ENCODE measurements around the gene NPBWR2. TPM values are rescaled to one million over a fixed set of nuclear protein-coding genes. Genes with fewer than 3 reads are reported as not detected.

NPBWR2 gene
- total and polyA plus RNA-seq, 9 donors: not detected

- intact Hi-C loops (cut with DNase I): no loop called here
- Histone ChIP-seq H3K9me3 (no peaks in the 10 kb centered on the region), H3K27me3 (no peaks in the 10 kb centered on the region), H3K4me1 (ENCODE audit: insufficient read depth) (no peaks in the 10 kb centered on the region), H3K27ac (no peak overlapping the region), H3K4me3 (no peak overlapping the region), H3K36me3 (no peaks in the 10 kb centered on the region)
- no peak for TF ChIP-seq EP300 (IDR thresholded peaks at IDR 0.05)
- TF ChIP-seq POLR2A (IDR thresholded peaks at IDR 0.05): no peak
- TF ChIP-seq CTCF (IDR thresholded peaks at IDR 0.05): no peak
- DNase-seq: no peak
- WGBS, 3 donors: 38 to 58% (median 50%) methylated on average over 8 of the region's 8 CpGs
Measured at GRCh38 chr20:64133951-64134407, 26.6 kb upstream of the NPBWR2 start.

- no peak for DNase-seq
- Histone ChIP-seq H3K4me3 (no peak overlapping the region), H3K9me3 (no peaks in the 10 kb centered on the region), H3K27ac (no peak overlapping the region), H3K4me1 (ENCODE audit: insufficient read depth) (no peaks in the 10 kb centered on the region), H3K36me3 (no peaks in the 10 kb centered on the region), H3K27me3 (no peaks in the 10 kb centered on the region)
- 71 to 83% (median 79%) methylated on average over 4 of the region's 4 CpGs for WGBS, 3 donors
- no peak for TF ChIP-seq POLR2A (IDR thresholded peaks at IDR 0.05)
- no peak for TF ChIP-seq CTCF (IDR thresholded peaks at IDR 0.05)
- no peak for TF ChIP-seq EP300 (IDR thresholded peaks at IDR 0.05)
- intact Hi-C loops (cut with DNase I): no loop called here
Measured at GRCh38 chr20:64131406-64131805, 24.0 kb upstream of the NPBWR2 start.

- DNase-seq: no peak
- Histone ChIP-seq H3K36me3 (no peaks in the 10 kb centered on the region), H3K4me3 (no peak overlapping the region), H3K4me1 (ENCODE audit: insufficient read depth) (no peaks in the 10 kb centered on the region), H3K27ac (no peak overlapping the region), H3K27me3 (no peaks in the 10 kb centered on the region), H3K9me3 (no peaks in the 10 kb centered on the region)
- 73 to 82% (median 76%) methylated on average over 10 of the region's 10 CpGs for WGBS, 3 donors
- TF ChIP-seq EP300 (IDR thresholded peaks at IDR 0.05) (no peak), POLR2A (IDR thresholded peaks at IDR 0.05) (no peak), CTCF (IDR thresholded peaks at IDR 0.05) (no peak)
- intact Hi-C loops (cut with DNase I): no loop called here
Measured at GRCh38 chr20:64130876-64131275, 23.5 kb upstream of the NPBWR2 start.

- H3K27me3 ChIP-seq: no peaks in the 10 kb centered on the region
- H3K4me1 ChIP-seq (ENCODE audit: insufficient read depth): no peaks in the 10 kb centered on the region
- WGBS, 3 donors: 51 to 62% (median 59%) methylated on average over 5 of the region's 5 CpGs
- intact Hi-C loops (cut with DNase I): no loop called here
- H3K27ac ChIP-seq: no peak overlapping the region
- no peaks in the 10 kb centered on the region for H3K9me3 ChIP-seq
- no peaks in the 10 kb centered on the region for H3K36me3 ChIP-seq
- H3K4me3 ChIP-seq: no peak overlapping the region
- DNase-seq: no peak
- TF ChIP-seq EP300 (IDR thresholded peaks at IDR 0.05) (no peak), POLR2A (IDR thresholded peaks at IDR 0.05) (no peak), CTCF (IDR thresholded peaks at IDR 0.05) (no peak)
Measured at GRCh38 chr20:64130271-64130670, 22.9 kb upstream of the NPBWR2 start.
